Naive thymus-derived CD4-positive, alpha-beta T cell (primary cell): ENCODE results near the gene ZBTB32. TPM values are rescaled to one million over a fixed set of nuclear protein-coding genes. Genes with fewer than 3 reads are reported as not detected.

ENCODE experiments used
- ATAC-seq: fragments of 150-1000 bp; cut with Tn5 transposase; 2 replicates; pipeline ENCODE4 v1.10.0; 2021; ENCODE audit warnings: mild to moderate bottlenecking, moderate library complexity
- CTCF ChIA-PET: fragments of 350-600 bp; sonication (Branson Sonifier 250); formaldehyde crosslinking; loops from one replicate; lab custom pipeline; 2021; ENCODE audit warnings: antibody characterized with exemption; lab: Charles Lee
- POLR2A ChIA-PET: fragments of 350-600 bp; sonication (Branson Sonifier 250); formaldehyde crosslinking; loops from one replicate; lab custom pipeline; 2021; ENCODE audit warnings: antibody characterized with exemption, inconsistent platforms; lab: Charles Lee
- DNase-seq, 9 donors: peaks; one replicate each; pipeline versions ENCODE4 v3.0.0 to v3.0.0-alpha.2; 2020 to 2022; ENCODE audit warnings: mixed read lengths in 1 of 9
- H3K27ac ChIP-seq: one replicate; pipeline ENCODE4 v1.7.0; 2013; ENCODE audit warnings: mild to moderate bottlenecking, low read depth, low read length, moderate library complexity
- H3K27me3 ChIP-seq, 2 donors: one replicate each; pipeline ENCODE4 v1.7.0; 2013; ENCODE audit warnings: low read length in 2 of 2, mild to moderate bottlenecking in 2 of 2, moderate library complexity in 2 of 2; ENCODE audit not compliant: control insufficient read depth in 2 of 2, insufficient read depth in 2 of 2
- H3K36me3 ChIP-seq, 3 experiments: 1 replicate in 2 of 3; 2 replicates in 1 of 3; pipeline ENCODE4 v1.7.0; 2013; ENCODE audit warnings: low read length in 3 of 3, mild to moderate bottlenecking in 3 of 3, moderate library complexity in 1 of 3; ENCODE audit not compliant: insufficient read depth in 3 of 3, control insufficient read depth in 2 of 3
- H3K4me1 ChIP-seq, 2 donors: one replicate each; pipeline ENCODE4 v1.7.0; 2013; ENCODE audit warnings: low read length in 2 of 2, mild to moderate bottlenecking in 2 of 2, moderate library complexity in 1 of 2; ENCODE audit not compliant: control insufficient read depth in 2 of 2, insufficient read depth in 2 of 2
- H3K4me3 ChIP-seq: 2 replicates; pipeline ENCODE4 v1.7.0; 2013; ENCODE audit warnings: mild to moderate bottlenecking, low read length
- H3K9me3 ChIP-seq, 3 experiments: 1 replicate in 2 of 3; 2 replicates in 1 of 3; pipeline ENCODE4 v1.7.0; 2013; ENCODE audit warnings: low read length in 3 of 3; ENCODE audit not compliant: control insufficient read depth in 2 of 3
- H3K27ac Mint-ChIP-seq, 9 donors: one replicate each; pipeline ENCODE4 v1.8.0; 2020 to 2022; ENCODE audit warnings: mixed read lengths in 9 of 9, mild to moderate bottlenecking in 8 of 9, moderate library complexity in 5 of 9, inconsistent platforms in 2 of 9
- H3K27me3 Mint-ChIP-seq, 5 donors: one replicate each; pipeline ENCODE4 v1.8.0; 2021 to 2022; ENCODE audit warnings: mixed read lengths in 5 of 5, mild to moderate bottlenecking in 1 of 5
- H3K36me3 Mint-ChIP-seq, 5 donors: one replicate each; pipeline ENCODE4 v1.8.0; 2020 to 2022; ENCODE audit warnings: mixed read lengths in 5 of 5, mild to moderate bottlenecking in 3 of 5, inconsistent platforms in 1 of 5
- H3K4me1 Mint-ChIP-seq, 7 donors: one replicate each; pipeline ENCODE4 v1.8.0; 2020 to 2022; ENCODE audit warnings: mixed read lengths in 7 of 7, mild to moderate bottlenecking in 3 of 7, inconsistent platforms in 1 of 7
- H3K4me3 Mint-ChIP-seq, 10 donors: one replicate each; pipeline ENCODE4 v1.8.0; 2020 to 2022; ENCODE audit warnings: mild to moderate bottlenecking in 10 of 10, mixed read lengths in 10 of 10, moderate library complexity in 6 of 10, inconsistent platforms in 2 of 10
- H3K9me3 Mint-ChIP-seq, 11 donors: one replicate each; pipeline ENCODE4 v1.8.0; 2020 to 2022; ENCODE audit warnings: mixed read lengths in 11 of 11, mild to moderate bottlenecking in 4 of 11, inconsistent platforms in 1 of 11, moderate library complexity in 1 of 11
- intact Hi-C, 2 donors: fragments of 100-400 bp; cut with micrococcal nuclease; formaldehyde crosslinking; loops; one replicate each; pipeline ENCODE4 v1.15.1; 2023
- polyA plus RNA-seq, 2 donors: library from polyadenylated mRNA; unstranded; fragments of 300-500 nt; fragmentation: Illumina TruSeq; gene quantifications; one replicate each; pipeline ENCODE4 v1.2.3, GENCODE V29; 2021
- total RNA-seq, 6 experiments: library from RNA in 5 of 6; stranded (reverse) in 5 of 6; gene quantifications; 1 replicate in 5 of 6; 2 replicates in 1 of 6; pipeline ENCODE4 v1.2.3 and lab custom pipeline; 2021 to 2026

ZBTB32 gene
- total and polyA plus RNA-seq, 7 experiments from 2014 or later = 0.35 to 41.6 (median 1.0) TPM; not detected in 3

- ChIA-PET POLR2A (interaction anchor here (1.0 to 2.4 kb wide), 11 partner anchors 9 to 214 kb away, joined by 3 to 12 read pairs (median 6); partner anchors contain the start of genes COX6B1, HSPB6, KMT2B and LIN37), CTCF (interaction anchor here (0.5 to 1.6 kb wide), 4 partner anchors 9 to 107 kb away, joined by 3 to 8 read pairs (median 6); no protein-coding TSS in a partner anchor)
- peaks cover 26 to 61% (median 43%) of the 10 kb centered on the region in 7 donors for H3K4me1 Mint-ChIP-seq
- peaks cover 6 to 29% (median 9%) of the 10 kb centered on the region in 5 donors for H3K36me3 Mint-ChIP-seq
- H3K27me3 Mint-ChIP-seq = no peaks in the 10 kb centered on the region
- intact Hi-C loops = loop anchor here (1.0 to 10.0 kb wide), 12 partner anchors 9 to 475 kb away; partner anchors contain the start of genes ARHGAP33 (in 2 of the 2), COX6B1 (in 1 of the 2), LIN37 (in 1 of the 2) and PROSER3 (in 1 of the 2)
- Histone ChIP-seq H3K27ac (peak overlapping the region; percentile 91), H3K4me1 (peaks cover 25 to 27% of the 10 kb centered on the region in 2 donors), H3K27me3 (no peaks in the 10 kb centered on the region), H3K9me3 (no peaks in the 10 kb centered on the region), H3K4me3 (peak overlapping the region; percentile 89), H3K36me3 (peaks cover 0 to 51% (median 4%) of the 10 kb centered on the region in 3 experiments)
- no peak for DNase-seq
- peak overlapping the region in 5 of 9 donors; percentile 26 to 85 (median 36) for H3K27ac Mint-ChIP-seq
- no peaks in the 10 kb centered on the region for H3K9me3 Mint-ChIP-seq
- peak overlapping the region; percentile 71 to 100 (median 90) for H3K4me3 Mint-ChIP-seq
- ATAC-seq = no peak
Observed at GRCh38 chr19:35739275-35740107, 35.1 kb downstream of the ZBTB32 start.

- no peak for DNase-seq
- Histone ChIP-seq H3K4me1 (peaks cover 27% of the 10 kb centered on the region in 2 donors), H3K27me3 (no peaks in the 10 kb centered on the region), H3K27ac (peak overlapping the region; percentile 91), H3K9me3 (no peaks in the 10 kb centered on the region), H3K4me3 (peak overlapping the region; percentile 89), H3K36me3 (peaks cover 0 to 47% (median 4%) of the 10 kb centered on the region in 3 experiments)
- intact Hi-C loops = loop anchor here (1.0 to 10.0 kb wide), 12 partner anchors 8 to 475 kb away; partner anchors contain the start of genes ARHGAP33 (in 2 of the 2), COX6B1 (in 1 of the 2), LIN37 (in 1 of the 2) and PROSER3 (in 1 of the 2)
- peak; percentile 3 for ATAC-seq
- Mint-ChIP-seq H3K27me3 (no peaks in the 10 kb centered on the region), H3K27ac (peak overlapping the region in 6 of 9 donors; percentile 85 to 99 (median 94)), H3K4me1 (peaks cover 25 to 63% (median 44%) of the 10 kb centered on the region in 7 donors), H3K4me3 (peak overlapping the region; percentile 87 to 100 (median 92)), H3K36me3 (peaks cover 5 to 25% (median 9%) of the 10 kb centered on the region in 5 donors), H3K9me3 (no peaks in the 10 kb centered on the region)
- ChIA-PET POLR2A (interaction anchor here (0.7 to 2.4 kb wide), 15 partner anchors 8 to 598 kb away, joined by 3 to 12 read pairs (median 6); partner anchors contain the start of genes COX6B1, HSPB6, KMT2B and LIN37), CTCF (interaction anchor here (0.7 to 1.6 kb wide), 4 partner anchors 10 to 107 kb away, joined by 3 to 8 read pairs (median 4); no protein-coding TSS in a partner anchor)
Observed at GRCh38 chr19:35740108-35740422, 35.7 kb downstream of the ZBTB32 start.

DNA sequence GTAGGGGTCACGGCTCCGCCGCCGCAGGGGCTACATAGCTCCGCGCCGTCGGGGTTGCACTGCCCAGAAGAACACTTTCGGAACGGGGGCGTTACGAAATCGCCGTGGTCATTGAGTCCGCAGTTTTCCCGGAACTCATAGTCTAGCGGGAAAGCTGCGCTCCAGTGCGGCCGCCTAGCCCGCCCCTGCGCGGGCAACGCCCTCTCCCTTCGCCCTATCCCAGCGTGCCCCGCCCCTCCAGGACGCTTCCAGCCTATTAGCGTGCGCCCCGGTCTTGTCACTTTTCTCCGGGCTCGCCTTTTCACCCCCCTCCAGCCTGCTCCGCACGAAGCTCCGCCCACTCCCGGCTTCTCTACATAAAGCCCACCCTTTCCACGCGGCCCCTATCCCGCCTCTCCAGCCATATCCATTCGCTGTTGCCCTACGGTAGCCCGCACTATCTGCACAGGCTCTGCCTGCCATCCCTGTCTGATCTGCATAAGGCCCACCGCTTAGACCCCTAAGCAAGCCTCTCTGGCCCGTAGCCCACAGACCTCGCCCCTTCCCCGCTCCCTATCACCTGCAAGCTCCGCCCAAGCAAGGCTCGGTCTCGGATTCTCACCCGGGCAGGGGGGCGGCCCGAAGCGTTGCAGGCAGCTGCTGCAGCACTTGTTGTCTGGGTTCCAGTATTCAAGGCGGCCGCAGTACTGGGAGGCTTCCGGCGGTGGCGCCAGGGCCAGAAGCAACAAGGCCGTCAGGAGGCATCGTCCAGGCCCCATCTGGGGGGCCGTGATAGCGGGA is 36.3 kb downstream of the ZBTB32 start:
- Histone ChIP-seq H3K4me1 (peaks cover 27% of the 10 kb centered on the region in 2 donors), H3K36me3 (peaks cover 0 to 44% (median 4%) of the 10 kb centered on the region in 3 experiments), H3K27me3 (no peaks in the 10 kb centered on the region), H3K27ac (peak overlapping the region; percentile 91), H3K9me3 (no peaks in the 10 kb centered on the region), H3K4me3 (peak overlapping the region; percentile 89)
- H3K9me3 Mint-ChIP-seq = no peaks in the 10 kb centered on the region
- peak overlapping the region; percentile 85 to 99 (median 96) for H3K27ac Mint-ChIP-seq
- DNase-seq = peak; percentile 81 to 95 (median 92)
- intact Hi-C loops = loop anchor here (1.0 to 10.0 kb wide), 12 partner anchors 8 to 474 kb away; partner anchors contain the start of genes ARHGAP33 (in 2 of the 2), COX6B1 (in 1 of the 2), LIN37 (in 1 of the 2) and PROSER3 (in 1 of the 2)
- CTCF ChIA-PET = interaction anchor here (0.7 to 1.6 kb wide), 4 partner anchors 10 to 106 kb away, joined by 3 to 8 read pairs (median 4); no protein-coding TSS in a partner anchor
- POLR2A ChIA-PET = interaction anchor here (0.7 to 2.4 kb wide), 15 partner anchors 8 to 599 kb away, joined by 3 to 12 read pairs (median 6); partner anchors contain the start of genes COX6B1, HSPB6, KMT2B and LIN37
- H3K4me1 Mint-ChIP-seq = peaks cover 25 to 67% (median 48%) of the 10 kb centered on the region in 7 donors
- peak overlapping the region; percentile 87 to 100 (median 92) for H3K4me3 Mint-ChIP-seq
- H3K27me3 Mint-ChIP-seq = peaks cover 0 to 2% (median 0%) of the 10 kb centered on the region in 5 donors
- H3K36me3 Mint-ChIP-seq = peaks cover 5 to 21% (median 7%) of the 10 kb centered on the region in 5 donors
- ATAC-seq = peak; percentile 78

- ChIA-PET CTCF (interaction anchor here (1.2 to 1.6 kb wide), 2 partner anchors 11 to 46 kb away, joined by 4 to 8 read pairs; no protein-coding TSS in a partner anchor), POLR2A (interaction anchor here (0.8 to 2.4 kb wide), 11 partner anchors 7 to 93 kb away, joined by 3 to 12 read pairs (median 7); partner anchors contain the start of genes COX6B1, HSPB6, KMT2B and LIN37)
- H3K4me3 ChIP-seq = peak overlapping the region; percentile 89
- ATAC-seq = no peak
- H3K9me3 ChIP-seq = no peaks in the 10 kb centered on the region
- peak overlapping the region; percentile 87 to 100 (median 92) for H3K4me3 Mint-ChIP-seq
- H3K36me3 Mint-ChIP-seq = peaks cover 5 to 20% (median 6%) of the 10 kb centered on the region in 5 donors
- peaks cover 27 to 72% (median 54%) of the 10 kb centered on the region in 7 donors for H3K4me1 Mint-ChIP-seq
- peaks cover 0 to 42% (median 4%) of the 10 kb centered on the region in 3 experiments for H3K36me3 ChIP-seq
- intact Hi-C loops = loop anchor here (5.0 to 10.0 kb wide), 2 partner anchors 474 kb away; partner anchors contain the start of genes USF2 (in 1 of the 2), ZNF146 (in 1 of the 2) and ZNF565 (in 1 of the 2)
- peaks cover 0 to 2% (median 0%) of the 10 kb centered on the region in 5 donors for H3K27me3 Mint-ChIP-seq
- peaks cover 0 to 2% (median 0%) of the 10 kb centered on the region in 11 donors for H3K9me3 Mint-ChIP-seq
- no peak for DNase-seq
- H3K4me1 ChIP-seq = peaks cover 32 to 33% of the 10 kb centered on the region in 2 donors
- H3K27ac Mint-ChIP-seq = peak overlapping the region; percentile 85 to 99 (median 96)
- no peaks in the 10 kb centered on the region for H3K27me3 ChIP-seq
- peak overlapping the region; percentile 91 for H3K27ac ChIP-seq
Observed at GRCh38 chr19:35741203-35741515, 36.8 kb downstream of the ZBTB32 start.

- Histone ChIP-seq H3K27me3 (no peaks in the 10 kb centered on the region), H3K4me1 (peaks cover 36% of the 10 kb centered on the region in 2 donors), H3K4me3 (peak within 1 kb of the TSS; percentile 79), H3K27ac (peak within 1 kb of the TSS; percentile 91), H3K36me3 (peaks cover 0 to 31% (median 4%) of the 10 kb centered on the region in 3 experiments), H3K9me3 (no peaks in the 10 kb centered on the region)
- Mint-ChIP-seq H3K9me3 (peaks cover 0 to 2% (median 0%) of the 10 kb centered on the region in 11 donors), H3K27me3 (peaks cover 0 to 2% (median 0%) of the 10 kb centered on the region in 5 donors), H3K4me1 (peaks cover 29 to 68% (median 53%) of the 10 kb centered on the region in 7 donors), H3K36me3 (peaks cover 5 to 17% (median 6%) of the 10 kb centered on the region in 5 donors), H3K27ac (peak within 1 kb of the TSS; percentile 95 to 99 (median 97)), H3K4me3 (peak within 1 kb of the TSS; percentile 87 to 100 (median 91))
- ChIA-PET POLR2A (interaction anchor here (0.8 to 2.1 kb wide), 11 partner anchors 10 to 272 kb away, joined by 3 to 14 read pairs (median 4); partner anchors contain the start of genes ALKBH6, COX6B1, HSPB6 and KMT2B), CTCF (no interaction called here)
- DNase-seq (peak; percentile 32 to 77 (median 73)), ATAC-seq (no peak)
- intact Hi-C loops = loop anchor here (5.0 to 10.0 kb wide), 2 partner anchors 473 to 475 kb away; partner anchors contain the start of genes USF2 (in 1 of the 2), ZNF146 (in 1 of the 2) and ZNF565 (in 1 of the 2)
Observed at GRCh38 chr19:35742121-35742724, 37.9 kb downstream of the ZBTB32 start, which contains the start of gene IGFLR1. TSS of gene IGFLR1 (minus strand) at chr19:35742452. CDS start at chr19:35741180, 1,272 bp downstream.
